HG03196 (cell line): Measurements from ENCODE around the gene C12orf42.
A peak's percentile ranks its signal among the peaks of the same experiment; 100 is the strongest.

ENCODE experiments used
- ATAC-seq: cut with Tn5 transposase; IDR thresholded peaks from one replicate; pipeline ENCODE4 v1.9.1; 2021; ENCODE audit not compliant: unreplicated experiment

The C12orf42 gene

DNA sequence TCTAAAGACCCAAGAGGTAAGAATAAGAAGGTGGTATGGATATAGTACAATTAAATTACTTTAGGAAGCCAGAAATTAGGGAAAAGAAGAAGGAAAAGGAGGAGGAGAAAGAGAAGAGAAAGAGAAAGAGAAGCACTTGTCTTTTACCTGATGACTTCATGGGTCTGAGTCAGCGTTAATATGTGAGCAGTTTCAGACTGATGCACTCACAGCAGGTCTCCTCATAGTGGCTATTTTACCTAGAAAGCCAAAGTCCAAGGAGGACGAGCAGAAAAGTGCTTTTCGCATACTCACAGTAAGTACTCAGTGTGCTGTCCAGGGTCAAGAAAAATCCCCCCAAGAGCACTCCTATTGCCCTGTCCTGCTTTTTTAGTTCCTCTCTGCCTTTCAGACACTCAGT lies 222.1 kb downstream of the C12orf42 start:
- ATAC-seq = peak; percentile 56

DNA sequence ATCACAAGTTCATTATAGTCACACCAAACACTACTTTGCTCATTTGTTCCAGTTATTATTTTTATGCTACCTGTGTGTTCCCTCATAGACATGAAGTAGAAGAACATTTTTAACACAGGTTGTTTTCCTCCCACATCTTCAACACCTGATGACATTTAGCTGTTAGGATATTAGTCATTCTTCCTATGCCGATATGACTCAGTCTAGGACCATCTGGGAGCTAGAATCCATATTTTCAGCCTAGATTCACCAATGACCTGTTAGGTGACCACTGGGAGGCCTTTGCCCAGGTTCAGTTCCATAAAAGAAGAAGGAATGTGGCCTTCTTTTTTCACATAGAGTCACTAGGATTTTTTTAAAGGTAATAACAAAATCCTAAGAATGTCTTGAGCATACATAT lies 222.8 kb downstream of the C12orf42 start:
- ATAC-seq = no peak

- no peak for ATAC-seq
These were observed 225.8 kb downstream of the C12orf42 start for GRCh38 chr12:103269946-103270345.

DNA sequence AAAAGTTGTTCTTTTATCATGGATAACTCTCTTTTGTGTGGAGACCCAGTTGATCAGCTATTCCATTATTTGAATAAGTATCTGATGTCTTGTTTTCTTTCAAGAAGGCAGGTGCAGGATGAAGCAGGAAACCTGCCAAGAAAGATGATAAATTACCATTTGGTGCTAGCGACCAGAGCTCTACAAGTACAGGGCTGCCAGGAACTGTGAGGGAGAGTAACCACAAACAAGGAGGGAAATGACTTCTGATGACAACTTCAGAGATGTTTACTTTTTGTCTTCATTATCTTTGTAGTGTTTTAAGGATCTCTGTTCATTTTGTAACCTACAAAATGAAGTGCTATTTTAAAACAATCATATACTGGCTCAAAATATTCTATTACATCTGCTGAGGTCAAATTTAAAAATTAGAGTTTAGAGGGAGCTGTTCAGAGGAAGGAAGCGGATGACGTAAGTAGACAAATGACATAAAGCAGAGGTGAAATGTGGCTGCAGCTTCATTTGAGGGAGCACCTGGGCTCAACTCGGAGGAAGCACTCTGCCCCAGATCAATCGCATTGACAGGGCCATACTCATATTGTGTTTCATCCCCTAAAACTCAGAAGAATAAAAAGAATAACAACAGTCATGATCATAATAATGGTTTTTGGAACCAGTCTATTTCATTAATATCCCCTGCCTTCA lies 226.8 kb downstream of the C12orf42 start:
- no peak for ATAC-seq

GRCh38 chr12:103257763-103258162 lies 238.0 kb downstream of the C12orf42 start:
- ATAC-seq = no peak
